ENCODE measurements around the gene ENGASE.

The ENGASE gene

DNA sequence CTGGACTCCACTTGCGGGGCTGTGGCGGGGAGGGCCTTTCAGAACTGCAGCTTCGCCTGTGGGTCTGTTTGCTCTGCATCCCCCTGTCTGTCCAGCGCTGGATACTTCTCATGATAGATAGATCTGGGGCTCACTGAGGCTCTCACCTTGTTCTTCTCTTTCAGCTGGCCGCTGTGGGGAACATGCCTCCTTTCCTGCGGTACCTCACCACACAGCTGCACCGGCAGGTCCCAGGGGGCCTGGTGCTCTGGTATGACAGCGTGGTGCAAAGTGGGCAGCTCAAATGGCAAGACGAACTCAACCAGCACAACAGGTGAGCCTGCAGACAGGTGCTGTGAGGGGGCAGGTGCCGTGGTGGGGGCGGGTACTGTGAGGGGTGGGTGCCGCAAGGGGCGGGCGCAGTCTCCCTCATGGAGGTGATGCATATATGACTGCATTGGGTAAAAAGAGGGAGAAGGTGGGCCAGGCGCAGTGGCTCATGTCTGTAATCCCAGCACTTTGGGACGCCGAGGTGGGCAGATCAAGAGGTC lies 6.2 kb downstream of the ENGASE start:
- DNase-seq = no peak

DNA sequence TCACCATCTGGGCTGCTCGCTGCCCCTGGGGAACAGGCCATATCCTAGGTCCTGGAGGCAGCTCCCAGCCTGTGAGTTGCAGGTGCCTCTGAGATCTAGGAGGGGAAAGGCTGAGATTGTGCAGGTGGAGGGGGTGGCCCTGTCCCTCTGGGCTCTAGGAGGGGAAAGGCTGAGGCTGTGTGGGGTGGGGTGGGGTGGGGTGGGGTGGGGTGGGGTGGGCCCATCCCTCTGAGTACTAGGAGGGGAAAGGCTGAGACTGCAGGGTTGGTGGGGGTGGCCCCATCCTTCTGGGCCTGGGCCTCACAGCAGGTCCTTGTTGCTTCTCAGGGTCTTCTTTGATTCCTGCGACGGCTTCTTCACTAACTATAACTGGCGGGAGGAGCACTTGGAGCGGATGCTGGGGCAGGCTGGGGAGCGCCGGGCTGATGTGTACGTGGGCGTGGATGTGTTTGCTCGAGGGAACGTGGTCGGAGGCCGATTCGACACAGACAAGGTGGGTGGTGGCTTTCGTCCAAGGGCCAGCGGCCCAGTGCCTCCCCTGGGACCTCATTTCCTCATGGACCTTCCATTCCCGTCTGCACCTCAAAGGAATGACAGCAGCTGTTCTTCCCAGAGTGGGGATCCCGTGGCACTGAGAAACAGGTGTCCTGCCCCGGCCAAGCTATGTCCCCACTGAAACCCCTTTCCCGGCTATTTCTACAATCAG lies 7.1 kb downstream of the ENGASE start:
- no peak for DNase-seq

DNA sequence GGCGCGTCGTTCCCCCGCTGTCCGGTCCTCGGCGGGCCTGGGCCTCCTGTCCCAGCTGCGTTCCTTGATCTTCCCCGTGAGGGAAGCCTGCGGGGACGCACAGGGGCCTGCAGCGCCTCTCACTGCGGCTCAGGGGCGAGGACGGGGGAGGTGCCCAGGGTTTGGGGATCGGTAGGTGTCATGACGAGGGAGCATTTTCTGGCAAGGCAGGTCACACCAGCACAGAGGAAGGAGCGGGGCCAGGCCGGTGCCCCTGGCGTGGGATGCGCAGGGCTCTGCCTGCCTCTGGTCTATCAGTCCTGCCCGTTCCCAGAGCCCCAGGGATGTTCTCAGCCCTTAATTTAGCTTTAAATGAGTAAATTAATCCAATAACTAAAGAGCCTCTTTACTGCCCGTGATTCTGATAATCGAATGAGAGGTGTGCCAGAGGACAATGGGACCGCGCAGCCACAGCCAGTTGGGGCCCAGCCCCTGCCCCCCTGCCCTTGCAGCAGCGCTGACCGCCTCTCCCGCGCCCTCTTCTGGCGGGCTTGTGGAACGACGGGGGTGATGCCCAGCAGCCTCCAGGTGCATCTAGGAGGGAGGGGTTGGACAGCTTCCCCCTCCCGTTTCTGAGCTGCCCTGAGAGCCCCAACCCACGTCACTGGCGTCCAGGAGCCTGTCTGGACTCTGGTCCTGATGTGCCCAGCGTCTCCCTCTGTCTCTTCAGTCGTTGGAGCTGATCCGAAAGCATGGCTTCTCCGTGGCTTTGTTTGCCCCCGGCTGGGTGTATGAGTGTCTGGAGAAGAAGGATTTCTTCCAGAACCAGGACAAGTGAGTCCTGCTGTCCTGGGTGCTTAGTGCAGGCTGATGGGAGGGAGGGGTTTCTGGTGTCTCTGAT lies 7.9 kb downstream of the ENGASE start:
- DNase-seq = no peak

DNA sequence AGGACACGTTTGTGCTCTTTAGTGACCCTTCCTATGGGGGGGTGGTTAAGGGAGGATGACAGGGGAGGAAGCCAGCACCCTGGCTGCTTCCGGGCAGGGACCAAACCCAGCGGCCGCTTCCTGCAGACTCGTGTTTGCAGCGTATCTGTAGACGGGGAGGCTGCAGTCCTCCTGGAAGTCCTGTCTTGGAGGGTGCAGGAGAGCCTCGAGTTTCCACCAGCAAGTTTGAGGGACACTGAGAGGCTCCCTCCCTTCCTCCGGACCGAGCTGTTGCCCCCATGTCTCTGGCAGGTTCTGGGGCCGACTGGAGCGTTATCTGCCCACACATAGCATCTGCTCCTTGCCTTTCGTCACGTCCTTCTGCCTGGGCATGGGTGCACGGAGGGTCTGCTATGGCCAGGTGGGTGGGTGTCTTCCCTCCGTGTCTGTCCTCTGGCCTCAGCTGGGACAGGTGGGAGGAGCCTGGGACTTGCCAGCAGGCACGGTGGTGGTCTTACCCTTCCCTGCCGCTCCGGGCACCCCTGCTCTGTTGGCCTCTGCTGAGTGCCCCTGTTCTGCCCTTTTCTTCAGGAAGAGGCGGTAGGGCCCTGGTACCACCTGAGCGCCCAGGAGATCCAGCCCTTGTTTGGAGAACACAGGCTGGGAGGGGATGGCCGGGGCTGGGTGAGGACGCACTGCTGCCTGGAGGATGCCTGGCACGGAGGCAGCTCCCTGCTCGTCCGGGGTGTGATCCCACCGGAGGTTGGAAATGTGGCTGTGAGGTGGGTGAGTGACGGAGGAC lies 8.8 kb downstream of the ENGASE start:
- DNase-seq = no peak

DNA sequence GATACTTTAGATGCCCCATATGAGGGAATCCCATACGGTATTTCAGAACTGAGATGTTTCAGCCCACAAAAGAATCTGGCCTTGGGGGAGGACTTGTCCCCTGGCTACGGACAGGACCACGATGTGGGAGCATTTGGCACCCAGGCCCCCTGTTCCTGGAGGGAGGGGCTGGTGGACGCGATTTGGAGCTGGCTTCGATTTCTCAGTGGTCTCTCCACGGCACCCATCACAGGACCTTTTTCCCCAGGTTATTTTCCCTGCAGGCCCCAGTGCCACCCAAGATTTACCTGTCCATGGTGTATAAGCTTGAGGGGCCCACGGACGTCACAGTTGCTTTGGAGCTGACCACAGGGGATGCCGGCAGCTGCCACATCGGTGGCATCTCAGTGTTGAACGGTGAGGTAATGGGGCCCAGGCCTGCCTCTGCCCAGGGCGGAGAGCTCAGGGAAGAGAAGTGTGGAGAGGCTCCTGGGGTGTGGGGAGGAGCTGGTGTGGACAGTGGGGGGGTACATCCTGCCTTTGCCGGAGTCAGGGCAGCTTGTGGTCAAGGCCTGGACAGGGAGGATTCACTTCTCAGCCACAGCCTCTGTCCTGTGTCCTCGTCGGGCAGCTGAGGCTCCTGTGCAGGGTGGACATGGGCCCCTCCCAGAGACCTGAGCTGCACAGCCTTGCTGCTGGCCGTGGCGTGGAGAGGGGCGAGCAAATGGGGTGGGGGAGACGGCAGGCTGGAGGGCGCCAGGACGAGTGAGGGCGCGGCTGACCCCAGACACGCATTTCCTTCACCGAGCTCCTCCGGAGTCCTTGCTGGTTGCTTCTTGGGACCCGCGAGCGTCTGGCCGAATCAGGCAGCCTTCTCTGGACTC lies 9.9 kb downstream of the ENGASE start:
- no peak for DNase-seq

DNA sequence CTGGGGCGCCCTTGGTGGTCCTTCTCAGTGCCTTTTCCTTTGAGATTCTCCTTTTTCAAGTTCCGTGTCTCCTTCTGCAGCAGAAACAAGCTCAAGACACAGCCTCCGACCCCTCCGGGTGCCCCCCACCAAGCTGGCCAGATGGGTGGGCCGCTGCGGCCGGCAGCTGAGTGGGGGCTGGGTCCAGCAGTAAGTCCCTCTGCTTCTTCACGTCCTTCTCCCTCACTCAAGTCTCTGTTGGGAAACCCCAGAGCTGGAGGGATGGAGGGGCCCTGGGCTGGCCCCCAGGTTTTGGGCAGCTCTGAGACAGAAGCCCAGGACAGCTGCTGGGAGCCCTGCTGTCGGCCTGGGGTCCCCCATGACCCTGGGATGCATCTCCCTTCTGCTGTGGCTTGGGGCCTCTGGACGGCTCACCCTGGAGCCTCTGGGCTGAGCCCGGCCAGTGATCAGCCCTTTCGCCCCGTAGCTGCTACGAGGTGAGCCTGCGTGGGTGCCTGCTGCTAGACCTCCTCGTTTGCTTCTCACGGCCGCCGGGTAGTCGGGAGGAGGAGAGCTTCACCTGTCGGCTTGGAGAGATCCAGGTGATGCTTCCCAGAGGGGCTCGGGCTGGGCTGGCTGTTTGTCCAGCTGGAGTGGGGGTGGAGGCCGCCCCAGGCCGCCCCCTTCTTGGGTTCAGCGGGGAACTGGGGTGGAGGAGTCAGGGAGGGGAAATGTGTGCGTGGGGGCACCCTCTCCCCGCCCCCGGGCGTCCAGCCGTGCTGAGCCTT lies 10.7 kb downstream of the ENGASE start:
- no peak for DNase-seq

DNA sequence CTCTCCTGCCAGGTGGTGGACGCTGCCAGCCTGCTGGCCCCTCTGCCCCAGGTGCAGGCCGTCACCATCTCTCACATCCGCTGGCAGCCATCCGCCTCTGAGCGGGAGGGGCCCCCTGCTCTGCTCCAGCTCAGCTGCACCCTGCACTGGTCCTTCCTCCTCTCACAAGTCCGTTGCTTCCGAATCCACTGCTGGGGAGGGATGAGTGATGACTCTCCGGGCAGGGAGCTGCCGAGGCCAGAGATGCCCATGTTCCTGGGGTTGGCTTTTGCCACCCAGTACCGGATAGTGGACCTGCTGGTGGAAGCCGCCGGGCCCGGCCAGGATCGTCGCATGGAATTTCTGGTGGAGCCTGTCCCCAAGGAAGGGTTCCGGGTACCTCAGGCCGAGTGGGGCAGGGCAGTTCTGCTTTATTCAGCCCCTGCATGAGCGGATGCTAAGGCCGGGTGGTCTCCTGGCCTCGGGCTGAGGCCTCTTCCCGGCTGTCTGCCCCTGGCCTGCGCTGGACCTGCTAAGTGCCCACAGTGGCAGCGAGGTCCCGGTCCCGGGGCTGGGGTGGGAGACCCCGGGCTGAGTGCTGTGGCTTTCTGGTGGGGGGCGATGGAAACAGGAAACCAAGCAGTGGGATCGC lies 11.4 kb downstream of the ENGASE start:
- DNase-seq = no peak

DNA sequence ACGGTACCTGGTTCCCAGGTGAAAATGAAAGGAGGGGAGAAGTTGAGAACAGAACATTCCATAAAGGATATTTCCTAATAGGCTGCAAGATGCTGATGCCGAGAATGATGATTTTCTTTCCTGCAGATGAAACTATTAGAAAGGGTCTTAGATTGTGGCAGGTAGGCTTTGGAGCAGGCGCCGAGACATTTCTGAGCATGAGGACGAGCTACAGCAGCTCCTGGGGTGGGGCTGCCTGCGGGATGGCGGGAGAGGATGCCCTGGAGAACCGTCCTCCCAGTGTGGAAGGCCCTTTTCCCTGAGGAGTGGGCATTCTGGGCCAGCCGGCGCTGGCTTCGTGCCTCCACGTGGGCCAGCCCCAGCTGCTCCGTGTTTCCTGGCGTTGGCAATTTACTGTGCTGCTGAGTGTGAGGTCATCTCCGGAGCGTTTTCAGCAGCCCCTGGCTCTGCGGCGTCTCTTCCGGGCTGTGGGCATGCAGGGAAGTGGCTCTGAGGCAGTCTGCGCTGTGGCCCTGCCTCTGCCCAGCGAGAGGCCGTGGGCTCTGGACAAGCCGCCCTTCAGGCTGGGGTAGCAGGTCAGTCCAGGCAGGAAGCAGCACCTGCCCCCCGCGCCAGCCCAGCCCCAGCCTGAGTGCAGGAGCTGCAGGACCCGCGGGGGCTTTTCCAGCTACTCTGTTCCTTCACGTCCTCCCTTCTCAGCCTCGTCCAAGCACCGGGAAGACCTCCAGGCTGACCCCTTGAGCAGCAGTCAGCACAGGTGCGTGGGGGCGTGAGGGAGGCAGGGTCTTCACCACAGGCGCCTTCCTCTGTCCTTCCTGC lies 12.2 kb downstream of the ENGASE start:
- no peak for DNase-seq

DNA sequence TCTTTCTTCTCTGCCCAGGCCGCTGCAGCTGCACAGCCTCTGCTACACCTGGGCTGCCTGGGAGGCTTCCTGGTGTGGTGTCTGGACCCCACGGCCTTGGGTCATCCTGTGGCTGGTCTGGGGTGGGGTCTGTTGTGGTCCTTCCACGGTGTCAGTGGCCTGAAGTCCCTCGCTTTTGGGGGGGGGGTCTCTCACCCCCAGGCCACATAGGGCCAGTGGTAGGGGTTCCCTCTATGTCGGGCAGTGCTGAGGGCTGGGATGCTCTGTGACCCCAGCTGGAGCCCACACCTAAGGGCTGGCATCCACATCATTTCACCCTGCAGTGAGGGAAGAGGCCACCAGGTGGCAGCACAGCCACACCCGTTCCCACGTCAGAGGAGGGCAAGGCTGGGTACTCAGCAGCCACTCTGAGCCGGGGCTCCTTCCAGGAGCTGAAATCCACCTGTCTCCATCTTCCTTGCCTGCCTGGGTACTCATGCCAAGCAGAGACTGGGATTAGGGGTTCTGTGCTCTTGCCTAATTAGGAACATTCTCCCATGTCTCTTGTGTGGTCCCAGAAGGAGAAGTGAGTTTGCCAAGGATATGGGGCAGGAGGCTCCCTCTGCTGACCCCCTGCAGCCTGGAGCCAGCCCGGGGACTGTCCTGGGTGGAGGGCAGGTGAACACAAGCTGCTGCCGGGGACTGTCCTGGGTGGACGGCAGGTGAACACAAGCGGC lies 13.0 kb downstream of the ENGASE start:
- peak; percentile 24 for DNase-seq

DNA sequence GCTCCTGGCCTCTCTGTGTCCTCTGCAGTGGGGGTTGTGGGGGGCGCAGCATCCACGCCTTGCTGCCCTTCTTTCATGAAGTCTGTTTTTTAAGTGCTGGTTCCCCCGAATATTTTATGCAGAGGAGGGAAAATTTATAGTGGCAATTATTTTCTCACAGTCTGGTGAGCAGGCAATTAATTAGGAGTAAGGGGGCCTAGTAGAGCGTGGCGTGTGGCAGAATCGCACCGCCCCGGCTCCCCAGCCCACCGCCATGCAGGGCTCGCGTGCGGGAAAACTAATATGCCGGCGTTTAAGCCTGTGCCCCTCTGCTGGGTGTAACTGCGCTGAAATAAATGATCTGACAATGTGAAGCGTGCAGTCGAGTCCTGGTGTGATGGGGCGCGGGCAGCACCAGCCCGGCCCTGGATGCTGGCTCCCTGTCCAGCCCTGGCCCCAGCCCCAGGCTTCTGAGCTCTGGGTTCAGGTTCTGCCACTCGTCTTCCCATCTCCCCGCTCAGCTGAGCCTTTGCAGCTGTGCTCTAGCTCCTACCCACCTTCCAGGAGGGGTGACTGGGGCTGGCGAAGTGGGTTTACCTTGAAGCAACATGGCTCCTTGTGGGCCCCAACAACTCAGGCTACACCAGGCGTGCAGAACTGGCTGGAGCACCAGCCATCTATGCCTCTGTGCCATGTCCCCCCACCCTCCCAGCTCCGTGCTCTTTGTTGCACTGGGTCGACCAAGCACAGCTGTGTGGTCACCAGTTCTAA lies 13.8 kb downstream of the ENGASE start:
- no peak for DNase-seq

DNA sequence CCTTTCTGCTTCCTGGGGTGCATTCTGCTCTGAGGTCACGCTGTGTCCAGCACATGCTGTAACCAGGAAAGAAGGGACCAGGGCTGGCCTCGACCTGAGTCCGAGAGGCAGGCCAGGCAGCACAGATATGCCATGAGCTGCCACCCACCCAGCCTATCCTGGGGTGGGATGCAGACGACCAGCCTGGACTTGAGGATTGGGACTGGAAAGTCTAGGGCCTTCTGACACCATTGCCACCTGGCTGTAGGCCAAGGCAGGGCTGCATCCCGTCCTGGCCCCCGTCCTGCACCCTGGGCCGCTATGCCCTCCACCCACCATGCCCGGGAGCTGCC lies 14.3 kb downstream of the ENGASE start:
- DNase-seq = no peak

DNA sequence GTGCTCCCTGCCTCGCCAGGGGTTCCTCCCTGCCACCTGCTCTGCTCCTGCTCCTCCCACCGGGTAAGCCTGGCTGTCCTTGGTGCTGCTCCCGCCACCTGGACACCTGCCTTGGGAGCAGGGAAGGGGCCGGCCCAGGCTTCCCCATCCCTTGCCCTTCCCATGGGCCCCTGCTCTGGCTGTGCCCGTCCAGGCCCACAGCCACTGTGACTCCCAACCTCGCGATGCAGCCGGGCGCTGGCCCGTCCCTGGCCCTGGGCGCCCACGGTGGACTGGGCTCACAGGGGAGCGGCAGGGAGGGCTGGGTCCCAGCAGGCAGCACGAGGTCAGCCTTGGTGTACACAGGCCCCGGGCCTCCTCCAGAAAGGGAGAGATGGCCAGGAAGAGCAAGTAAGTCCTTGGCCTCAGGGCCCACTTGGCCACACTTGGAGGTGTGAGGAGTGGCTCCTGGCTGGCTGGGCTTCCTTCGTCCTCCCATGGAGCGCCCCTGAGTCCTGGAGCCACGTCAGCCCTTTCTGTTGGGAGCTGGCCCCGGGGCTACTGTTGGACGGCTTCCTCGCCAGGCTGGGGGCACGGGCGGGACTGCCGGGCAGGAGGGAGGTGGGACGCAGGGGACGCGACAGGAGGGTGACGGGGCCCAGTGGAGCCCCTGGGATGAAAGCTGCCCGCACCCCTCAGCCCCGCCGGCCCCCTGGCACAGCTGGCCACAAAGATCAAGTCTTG lies 15.3 kb downstream of the ENGASE start:
- DNase-seq = no peak

DNA sequence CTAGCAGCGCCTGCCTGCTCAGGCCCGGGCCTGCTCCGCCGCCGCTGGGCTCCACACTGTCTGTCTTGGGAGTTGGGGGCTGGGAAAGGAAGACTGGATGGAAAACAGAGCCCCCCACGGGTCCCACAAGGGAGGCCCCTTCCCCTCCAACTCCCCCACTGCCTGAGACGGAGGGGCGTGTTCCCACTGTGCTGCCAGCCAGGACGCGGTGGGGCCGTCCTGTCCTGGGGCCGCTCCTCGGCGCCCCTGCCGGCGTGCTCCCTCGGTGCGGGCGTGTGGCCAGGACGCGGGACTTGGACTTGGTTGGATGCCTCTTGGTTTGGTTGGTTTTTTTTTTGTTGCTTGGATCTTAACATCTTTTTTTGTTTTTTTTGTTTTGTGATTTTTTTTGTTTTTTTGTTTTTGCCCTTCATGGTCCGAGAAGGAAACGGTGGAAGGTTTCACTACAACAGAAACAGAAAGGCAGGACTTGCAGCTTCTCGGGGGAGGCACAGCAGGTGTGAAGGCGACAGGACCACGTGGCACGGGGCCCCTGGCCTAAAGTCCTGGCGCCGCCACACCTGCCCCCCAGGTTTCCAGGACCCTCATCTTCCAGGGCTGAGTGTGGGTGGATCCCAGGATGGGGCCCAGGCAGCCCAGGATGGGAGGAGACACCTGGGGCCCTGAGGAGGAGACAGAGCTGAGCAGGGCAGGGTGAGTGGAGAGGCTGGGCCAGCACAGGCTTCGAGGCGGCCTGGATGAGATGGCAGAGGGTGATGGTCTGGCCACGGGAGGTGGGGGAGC lies 16.0 kb downstream of the ENGASE start:
- no peak for DNase-seq

DNA sequence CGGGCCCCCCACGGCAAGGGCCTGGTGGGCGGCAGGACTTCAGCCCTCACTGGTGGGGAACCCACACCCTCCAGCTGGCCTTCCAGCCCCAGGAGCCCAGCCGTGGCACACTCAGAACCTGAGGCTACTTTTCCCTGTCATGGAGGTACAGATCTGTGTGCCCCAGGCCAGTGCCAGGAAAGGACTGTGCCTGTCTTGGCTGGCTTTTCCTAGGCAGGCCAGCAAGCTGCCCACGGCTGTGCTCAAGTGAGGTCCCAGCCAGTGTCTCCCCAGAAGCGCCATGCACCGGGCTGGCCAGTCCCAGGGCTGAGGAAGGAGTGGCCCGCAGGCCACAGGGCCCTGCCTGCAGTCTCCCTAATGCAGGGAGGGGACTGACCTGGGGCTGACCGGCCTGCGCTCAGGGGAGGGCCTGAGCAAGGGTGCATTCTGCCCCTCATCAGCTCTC lies 16.6 kb downstream of the ENGASE start:
- DNase-seq = no peak

DNA sequence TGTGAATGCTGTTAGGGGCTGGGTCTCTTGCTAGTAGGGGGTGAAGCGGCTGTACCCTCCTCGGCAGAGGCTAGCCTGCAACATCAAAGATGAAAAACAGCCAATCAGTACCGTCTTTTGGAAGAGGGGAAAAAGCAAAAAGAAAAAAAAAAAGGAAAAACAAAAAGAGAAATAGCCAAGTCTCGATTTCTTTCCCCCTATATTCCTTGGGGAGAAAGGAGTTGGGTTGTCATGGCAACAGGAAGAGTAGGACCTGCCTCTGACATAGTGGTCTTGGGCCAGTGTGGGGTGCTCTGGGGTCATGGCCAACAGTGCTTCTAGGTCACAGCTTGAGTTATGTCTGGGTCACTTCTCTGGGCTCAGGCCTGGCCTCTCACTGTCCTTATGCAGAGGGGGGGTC lies 17.9 kb downstream of the ENGASE start:
- no peak for DNase-seq

DNA sequence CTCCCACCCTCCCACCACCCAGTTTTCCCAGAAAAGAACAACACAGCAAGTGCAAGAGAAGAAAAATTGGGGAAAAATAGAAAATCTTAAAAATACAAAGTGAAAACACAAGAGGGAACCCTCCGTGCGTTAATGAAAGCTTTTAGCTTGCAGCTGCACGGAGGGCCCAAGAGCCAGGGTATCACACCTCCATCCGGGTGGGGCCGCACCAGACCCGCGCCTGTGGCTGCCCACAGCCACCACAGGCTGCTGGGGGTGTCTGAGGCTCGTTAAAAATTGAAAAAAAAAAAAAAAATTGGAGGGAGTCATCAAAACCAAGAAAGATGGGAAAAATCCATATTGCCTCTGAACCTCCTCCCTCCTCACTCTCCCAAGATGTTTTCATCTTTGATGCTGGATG lies 18.6 kb downstream of the ENGASE start:
- DNase-seq = no peak

DNA sequence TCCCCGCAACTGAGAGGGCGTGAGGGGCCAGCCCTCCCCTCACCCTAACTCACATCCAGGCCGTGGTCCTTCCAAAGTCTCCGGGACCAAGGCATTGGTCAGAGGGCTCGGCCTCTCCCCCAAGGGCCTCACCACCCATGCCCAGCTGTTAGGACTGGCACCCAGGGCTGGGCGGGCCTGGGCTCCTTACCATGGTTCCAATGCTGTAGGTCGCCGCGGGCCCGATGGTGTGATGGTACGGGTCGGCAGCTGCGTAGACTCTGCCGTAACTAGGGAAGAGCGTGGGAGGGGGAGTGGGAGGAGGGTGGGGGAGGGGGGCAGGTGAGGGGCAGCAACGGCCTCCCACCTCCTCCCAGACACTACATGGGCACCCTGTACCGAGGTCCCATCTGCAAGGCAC lies 19.6 kb downstream of the ENGASE start:
- DNase-seq = no peak
